COLO829 (cell line): ENCODE measurements around the gene LOXHD1.

Source experiments
- DNase-seq: peaks from one replicate; pipeline ENCODE4 v3.0.0; 2012; ENCODE audit warnings: low spot score

LOXHD1 gene

DNA sequence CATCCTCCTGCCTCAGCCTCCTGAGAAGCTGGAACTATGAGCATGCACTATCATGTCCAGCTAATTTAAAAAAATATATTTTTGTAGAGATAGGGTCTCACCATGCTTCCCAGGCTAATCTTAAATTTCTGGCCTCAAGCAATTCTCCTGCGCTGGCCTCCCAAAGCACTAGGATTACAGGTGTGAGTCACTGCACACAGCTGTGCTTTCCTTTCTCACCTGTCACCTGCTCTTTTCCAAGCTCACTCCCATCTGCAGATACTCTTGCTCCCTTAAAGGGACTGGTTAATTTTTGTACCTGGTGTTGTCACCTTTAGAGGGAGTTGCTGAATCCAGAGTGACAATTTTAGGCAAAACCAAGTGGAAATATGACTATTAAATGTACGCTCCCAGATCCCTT is 178.2 kb downstream of the LOXHD1 start:
- DNase-seq = no peak

GRCh38 chr18:46477425-46478011 is 179.5 kb downstream of the LOXHD1 start:
- DNase-seq = no peak

GRCh38 chr18:46475390-46475752 is 181.6 kb downstream of the LOXHD1 start:
- DNase-seq = no peak

GRCh38 chr18:46474487-46475389 is 182.3 kb downstream of the LOXHD1 start:
- DNase-seq = no peak

DNA sequence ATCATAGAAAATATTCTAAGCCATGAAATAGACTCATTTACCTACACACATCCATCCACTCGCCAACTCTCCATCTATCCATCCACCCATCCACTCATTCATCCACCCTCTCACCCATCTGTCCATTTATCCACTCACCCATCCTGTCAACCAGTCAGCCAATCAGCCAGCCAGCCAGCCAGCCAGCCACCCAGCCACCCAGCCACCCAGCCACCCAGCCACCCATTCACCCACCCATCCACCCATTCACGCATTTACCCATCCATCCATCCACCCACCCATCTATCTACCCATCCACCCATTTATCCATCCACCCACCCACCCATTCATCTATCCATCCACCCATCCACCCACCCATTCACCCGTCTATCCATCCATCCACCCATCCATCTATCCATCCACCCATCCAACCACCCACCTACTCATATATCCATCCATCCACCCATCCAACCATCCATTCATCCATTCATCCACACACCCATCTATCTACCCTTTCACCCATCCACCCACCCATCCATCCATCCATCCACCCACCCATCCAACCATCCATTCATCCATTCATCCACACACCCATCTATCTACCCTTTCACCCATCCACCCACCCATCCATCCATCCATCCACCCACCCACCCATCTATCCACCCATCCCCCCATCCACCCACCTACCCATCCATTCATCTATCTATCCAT is 185.1 kb downstream of the LOXHD1 start:
- DNase-seq = no peak

- no peak for DNase-seq
Measured at GRCh38 chr18:46470714-46471113, 186.3 kb downstream of the LOXHD1 start.

- no peak for DNase-seq
Measured at GRCh38 chr18:46469186-46469915, 187.7 kb downstream of the LOXHD1 start.

DNA sequence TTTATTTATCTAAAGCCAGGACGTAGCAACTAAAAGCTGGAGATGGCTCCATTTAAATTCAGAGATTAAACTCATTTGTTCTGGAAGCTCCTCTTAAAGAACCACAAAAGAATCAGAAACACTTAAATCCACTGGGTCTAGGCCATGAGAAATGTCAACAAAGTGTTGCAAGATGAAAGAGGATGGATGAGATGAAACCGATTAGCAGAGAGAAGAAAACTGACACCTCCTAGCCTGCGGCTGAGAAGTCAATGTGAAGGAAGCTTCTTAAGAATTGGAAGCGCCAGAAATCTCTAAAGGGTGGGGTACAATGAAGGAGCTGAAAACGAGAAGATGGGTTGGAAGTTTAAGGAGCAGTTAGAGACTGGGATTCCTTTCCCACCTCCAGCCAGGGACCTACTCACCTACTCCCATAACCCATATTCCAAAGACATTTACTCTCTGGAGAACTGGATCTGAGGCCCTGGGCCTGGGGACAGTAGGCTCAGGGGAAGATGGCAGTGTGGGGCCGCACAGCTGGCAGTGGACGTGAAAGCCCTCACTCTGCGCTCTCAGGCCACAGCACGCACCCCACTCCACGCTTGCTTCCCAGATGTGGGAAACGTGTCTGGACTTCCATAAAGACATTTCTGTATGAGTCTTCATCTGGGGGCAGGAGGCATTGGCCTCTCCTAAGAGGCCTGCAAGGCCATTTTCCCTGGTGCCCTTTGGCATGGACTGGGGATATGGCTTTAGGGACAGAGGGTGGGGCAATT is 188.4 kb downstream of the LOXHD1 start:
- DNase-seq = no peak

GRCh38 chr18:46466234-46467160 is 190.5 kb downstream of the LOXHD1 start:
- no peak for DNase-seq

GRCh38 chr18:46464926-46465655 is 191.9 kb downstream of the LOXHD1 start:
- DNase-seq = no peak

DNA sequence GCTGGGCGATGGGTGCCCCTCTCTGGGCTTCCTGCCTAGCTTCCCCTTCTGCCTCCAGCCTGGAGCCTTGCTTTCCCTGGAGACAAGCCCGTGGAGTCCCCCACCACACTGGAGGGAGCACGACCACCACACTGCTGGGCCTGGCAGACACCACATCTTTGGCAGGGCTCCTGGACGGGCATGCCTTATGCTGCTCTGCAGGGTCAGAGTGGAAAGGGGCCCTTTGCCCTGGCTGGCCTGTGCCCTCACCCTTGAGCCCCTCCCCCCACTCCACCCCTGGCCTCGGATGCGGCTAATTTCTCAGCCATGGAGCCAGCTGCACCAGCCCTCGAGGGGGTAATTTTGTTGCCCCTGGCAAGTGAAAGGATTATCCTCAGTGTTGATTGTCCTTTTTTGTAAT is 194.5 kb downstream of the LOXHD1 start:
- no peak for DNase-seq

DNA sequence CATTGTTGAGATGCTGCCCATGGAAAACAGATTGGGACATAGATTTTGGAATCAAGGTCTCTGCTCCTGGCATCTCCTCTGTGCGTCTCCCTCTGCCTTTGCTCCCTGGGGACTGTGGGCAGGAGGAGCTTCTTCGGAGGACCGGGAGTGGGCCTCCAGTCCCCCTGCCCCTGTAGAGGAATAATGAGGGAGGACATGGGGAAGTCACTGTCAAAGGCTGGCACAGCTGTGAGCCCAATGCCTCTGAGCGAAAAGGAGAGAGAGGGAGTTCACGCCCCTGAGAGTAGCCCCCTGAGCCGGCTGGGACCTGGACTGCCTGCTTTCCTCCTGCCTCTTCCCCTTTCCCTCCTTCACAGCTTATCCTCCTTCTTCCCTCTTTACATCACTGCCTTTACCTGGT is 195.0 kb downstream of the LOXHD1 start:
- no peak for DNase-seq

- DNase-seq = no peak
Measured at GRCh38 chr18:46460754-46461153, 196.3 kb downstream of the LOXHD1 start.

DNA sequence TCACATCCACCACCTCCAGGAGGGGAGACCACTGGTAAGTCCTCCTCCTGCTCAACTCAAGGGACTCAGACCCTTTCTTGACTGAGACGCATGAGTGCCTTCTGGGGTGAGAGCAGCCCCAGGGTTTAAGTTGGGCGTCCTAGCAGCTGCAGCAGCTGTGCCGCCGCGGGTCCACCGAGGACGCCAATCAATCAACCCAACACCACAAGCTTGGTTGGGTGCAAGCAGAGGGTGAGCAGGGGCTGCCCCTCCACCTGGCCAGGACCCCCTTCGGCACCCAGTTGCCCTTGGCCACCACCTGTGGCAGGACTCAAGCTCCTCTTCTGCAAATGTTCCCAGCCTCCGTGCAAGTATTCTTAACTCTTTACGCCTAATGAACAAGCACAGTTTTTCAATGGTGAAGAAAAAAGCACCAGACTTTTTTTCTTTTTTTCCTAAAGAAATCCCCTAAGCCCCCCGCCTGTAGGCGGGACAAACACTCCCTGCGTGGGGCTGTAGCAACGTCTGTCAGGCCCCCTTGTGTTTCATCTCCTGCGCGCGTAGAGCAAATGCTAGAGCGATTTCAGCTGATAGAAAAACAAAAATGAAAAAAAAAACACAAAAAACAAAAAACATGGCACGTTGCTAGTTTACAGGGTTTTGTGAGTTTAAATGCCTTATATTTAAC is 197.1 kb downstream of the LOXHD1 start:
- no peak for DNase-seq

- DNase-seq = no peak
Measured at GRCh38 chr18:46458472-46458871, 198.5 kb downstream of the LOXHD1 start.

DNA sequence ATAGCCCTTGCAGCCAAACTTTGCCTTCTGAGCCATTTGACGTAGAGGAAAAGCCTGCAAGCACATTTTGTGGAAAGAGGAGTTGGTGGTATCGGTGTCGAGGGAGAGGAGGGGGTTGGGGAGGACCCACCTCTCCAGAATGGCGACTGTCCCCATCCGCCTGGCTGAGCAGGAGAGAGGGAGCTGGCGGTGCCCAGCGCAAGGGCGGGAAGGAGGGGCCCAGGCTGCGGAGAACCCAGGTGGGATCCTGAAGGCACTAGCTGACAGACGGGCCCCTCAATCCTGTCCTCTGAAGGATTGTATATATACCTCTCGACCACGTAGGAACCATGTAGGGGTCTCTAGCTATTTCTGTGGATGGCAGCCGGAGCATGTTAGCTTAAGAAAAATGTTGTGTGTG is 200.3 kb downstream of the LOXHD1 start:
- DNase-seq = no peak

GRCh38 chr18:46452820-46453219 is 204.2 kb downstream of the LOXHD1 start:
- no peak for DNase-seq

DNA sequence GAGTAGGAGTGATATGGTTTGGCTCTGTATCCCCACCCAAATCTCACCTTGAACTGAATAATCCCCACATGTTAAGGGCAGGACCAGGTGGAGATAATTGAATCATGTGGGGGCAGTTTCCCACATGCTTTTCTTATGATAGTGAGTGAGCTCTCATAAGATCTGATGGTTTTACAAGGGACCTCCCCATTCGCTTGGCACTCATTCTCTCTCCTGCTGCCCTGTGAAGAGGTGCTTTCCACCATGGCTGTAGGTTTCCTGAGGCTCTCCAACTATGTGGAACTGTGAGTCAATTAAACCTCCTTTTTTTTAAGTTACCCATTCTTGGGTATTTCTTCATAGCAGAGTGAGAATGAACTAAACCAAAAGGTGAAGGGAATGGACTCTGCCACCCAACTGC is 207.5 kb downstream of the LOXHD1 start:
- no peak for DNase-seq

DNA sequence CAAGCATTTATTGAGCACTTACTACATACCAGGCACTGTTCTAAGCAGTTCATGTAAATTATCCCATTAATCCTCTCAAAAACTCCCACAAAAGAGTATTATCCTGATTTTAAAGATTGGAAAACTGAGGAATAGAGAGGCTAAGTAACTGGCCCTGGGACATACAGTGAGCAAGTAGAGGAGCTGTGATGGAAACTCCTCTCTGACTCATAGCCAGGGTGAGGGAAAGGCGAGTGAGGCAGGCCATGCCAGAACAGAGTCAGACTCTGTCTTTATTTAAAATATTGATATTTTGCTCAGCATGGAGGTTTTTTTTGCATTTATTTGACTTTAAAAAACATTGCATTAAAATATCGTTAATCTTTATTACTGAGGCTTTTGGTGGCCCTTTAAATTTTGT is 208.0 kb downstream of the LOXHD1 start:
- DNase-seq = no peak
